GM18520 (cell line): ENCODE data around the gene EEF1AKMT2.
"Not testable (repeated sequence)": the region's sequence is repeated elsewhere in the genome, so short reads cannot be mapped to it uniquely, and the experiment has no call there.

Source experiments
- ATAC-seq: cut with Tn5 transposase; IDR thresholded peaks from one replicate; pipeline ENCODE4 v1.9.1; 2021; ENCODE audit not compliant: unreplicated experiment

EEF1AKMT2 gene

GRCh38 chr10:124756156-124756903 is 35.4 kb downstream of the EEF1AKMT2 start:
- no peak for ATAC-seq

DNA sequence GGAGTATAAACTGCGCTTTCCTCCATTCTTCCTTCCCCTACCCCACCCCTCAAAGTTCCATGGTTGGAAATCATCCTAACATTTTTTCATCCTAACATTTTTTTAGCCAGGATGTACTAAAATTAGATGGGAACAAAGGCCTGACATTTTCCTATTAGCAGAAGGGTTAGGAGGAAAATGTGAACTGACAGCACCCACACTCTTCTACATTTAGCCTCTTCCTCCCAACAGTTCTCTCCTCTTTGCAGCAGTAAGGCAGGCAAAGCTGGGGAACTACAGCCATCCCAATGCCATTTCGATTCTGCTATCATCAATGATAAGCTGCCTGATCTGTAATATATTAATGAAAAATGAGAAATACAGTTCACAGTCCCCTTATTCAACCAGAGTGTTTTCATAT is 36.1 kb downstream of the EEF1AKMT2 start:
- no peak for ATAC-seq

- ATAC-seq = no peak
These were observed 37.5 kb downstream of the EEF1AKMT2 start for GRCh38 chr10:124754227-124754626.

DNA sequence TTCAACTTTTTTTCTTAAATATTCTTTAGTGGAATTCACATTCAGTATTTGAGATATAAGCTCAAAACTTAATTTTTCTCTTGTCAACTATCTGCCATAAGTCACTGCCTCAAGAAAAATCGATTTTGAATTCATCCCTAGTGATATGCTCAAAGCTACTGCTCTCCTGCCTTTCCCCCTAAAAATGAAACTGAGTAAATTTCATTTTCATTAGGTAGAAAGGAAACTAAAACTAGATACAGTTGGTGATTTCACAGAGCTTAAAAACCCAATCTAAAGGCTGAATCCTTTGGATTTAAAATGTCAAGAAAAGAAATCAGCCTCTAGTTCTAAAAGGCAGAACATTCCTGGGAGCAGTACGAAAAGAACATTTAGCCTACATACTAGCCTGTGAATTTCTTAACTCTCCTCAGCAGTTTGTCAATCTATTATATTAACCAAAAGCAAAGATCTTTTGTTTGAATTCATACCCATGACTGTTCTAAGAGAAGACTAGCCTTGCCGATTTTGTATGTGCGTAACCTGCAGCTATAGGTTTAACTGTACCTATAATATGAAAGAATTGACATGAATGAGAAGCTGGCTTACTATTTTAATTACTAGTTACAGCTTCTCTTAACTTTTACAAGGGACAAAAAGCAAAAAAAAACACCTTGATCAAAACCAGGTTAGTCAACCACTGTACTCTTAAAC is 42.6 kb downstream of the EEF1AKMT2 start:
- ATAC-seq = no peak

DNA sequence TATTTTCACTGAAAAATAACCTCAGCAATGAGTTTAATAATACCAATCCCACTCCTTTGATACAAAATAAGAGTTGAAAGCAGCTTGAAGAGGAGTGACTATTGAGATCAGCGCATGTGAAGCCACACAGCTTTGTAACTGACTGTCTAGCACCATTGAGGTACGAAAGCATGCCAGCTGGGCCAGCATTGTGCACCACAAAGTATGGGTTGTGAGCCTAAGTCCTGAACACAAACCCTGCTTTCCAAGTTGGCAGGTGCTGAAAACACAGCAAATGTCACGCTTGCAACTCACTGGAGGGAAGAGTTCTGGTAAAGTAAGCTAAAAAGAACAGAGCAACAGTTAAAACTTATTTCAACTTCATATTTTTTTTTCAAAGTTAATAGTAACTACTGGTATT is 43.5 kb downstream of the EEF1AKMT2 start:
- ATAC-seq = no peak

- no peak for ATAC-seq
These were observed 43.9 kb downstream of the EEF1AKMT2 start for GRCh38 chr10:124747745-124748144.

DNA sequence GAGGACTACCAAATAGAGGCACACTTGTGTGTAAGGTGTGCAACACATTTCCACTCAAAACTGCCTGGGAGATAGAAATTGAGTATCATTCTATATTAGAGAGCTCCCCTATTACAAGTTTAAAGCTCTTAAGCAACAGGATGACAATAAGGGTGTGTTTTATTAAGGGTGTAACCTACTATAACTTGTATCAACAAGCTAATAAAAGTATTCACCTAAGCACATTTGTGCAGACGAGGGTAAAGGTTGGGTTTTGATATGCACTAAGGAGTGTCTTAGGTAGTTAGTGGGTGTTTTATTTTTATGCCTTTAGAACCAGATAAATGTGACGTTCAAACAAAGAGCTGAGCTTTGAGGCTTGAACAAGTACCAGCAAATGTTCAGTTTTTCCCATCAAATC is 44.7 kb downstream of the EEF1AKMT2 start:
- ATAC-seq = no peak

- ATAC-seq = not testable (repeated sequence)
These were observed 45.2 kb downstream of the EEF1AKMT2 start for GRCh38 chr10:124746447-124746846.

- no peak for ATAC-seq
These were observed 46.0 kb downstream of the EEF1AKMT2 start for GRCh38 chr10:124745673-124746072.

GRCh38 chr10:124745252-124745651 is 46.4 kb downstream of the EEF1AKMT2 start:
- ATAC-seq = no peak

GRCh38 chr10:124744102-124745050 is 47.3 kb downstream of the EEF1AKMT2 start, which contains the start of gene FAM53B:
Gene FAM53B (minus strand): TSS chr10:124744378. CDS start chr10:124706713, 37,665 bp downstream.
- peak; percentile 59 for ATAC-seq

- ATAC-seq = peak; percentile 12
These were observed 48.2 kb downstream of the EEF1AKMT2 start for GRCh38 chr10:124743191-124744101.

GRCh38 chr10:124742413-124743190 is 49.1 kb downstream of the EEF1AKMT2 start:
- no peak for ATAC-seq

GRCh38 chr10:124741922-124742412 is 49.7 kb downstream of the EEF1AKMT2 start:
- no peak for ATAC-seq

- ATAC-seq = peak; percentile 34
These were observed 50.3 kb downstream of the EEF1AKMT2 start for GRCh38 chr10:124741281-124741921.

DNA sequence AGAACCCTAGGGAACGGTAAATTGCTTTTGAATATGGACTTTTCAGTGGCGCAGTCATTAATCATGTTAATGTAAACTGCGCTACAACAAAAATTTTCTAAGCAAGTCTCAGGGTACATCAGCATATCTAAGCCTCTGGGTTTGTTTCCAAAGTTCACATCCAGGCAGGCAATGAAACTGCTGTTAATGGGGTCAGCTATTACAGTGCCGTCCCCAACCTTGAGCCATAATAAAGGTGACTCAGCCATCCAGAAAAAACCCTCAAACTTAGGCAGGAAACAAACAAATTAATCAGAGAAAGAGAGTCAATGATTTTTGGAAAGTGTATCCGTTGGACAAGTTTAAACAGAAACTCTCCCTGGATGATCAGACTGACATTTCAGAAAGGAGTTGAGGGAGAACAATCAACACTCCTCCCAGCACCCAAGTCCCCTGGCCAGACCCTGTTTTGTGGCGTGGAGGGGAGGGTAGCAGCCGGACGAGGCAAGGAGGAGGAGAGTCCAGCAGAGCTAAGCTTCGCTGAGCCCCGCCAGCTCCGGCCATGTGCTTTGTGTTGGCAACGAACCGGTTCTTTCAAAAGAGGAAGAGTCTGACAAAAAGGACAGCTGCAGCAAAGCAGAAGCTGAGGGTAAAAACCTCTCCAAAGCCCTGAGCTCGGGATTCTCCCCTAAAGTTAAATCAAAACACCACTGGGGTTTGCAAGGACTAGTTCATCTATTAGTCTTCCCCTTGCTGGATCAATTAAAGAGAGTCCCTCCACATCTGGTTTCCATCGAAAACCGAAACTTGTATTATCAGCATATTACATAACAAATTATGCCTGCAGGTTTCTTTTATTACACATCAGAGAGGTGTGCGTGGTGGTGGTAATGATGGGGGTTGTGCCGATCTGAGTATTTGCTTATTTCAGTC is 51.1 kb downstream of the EEF1AKMT2 start:
- ATAC-seq = peak; percentile 18

DNA sequence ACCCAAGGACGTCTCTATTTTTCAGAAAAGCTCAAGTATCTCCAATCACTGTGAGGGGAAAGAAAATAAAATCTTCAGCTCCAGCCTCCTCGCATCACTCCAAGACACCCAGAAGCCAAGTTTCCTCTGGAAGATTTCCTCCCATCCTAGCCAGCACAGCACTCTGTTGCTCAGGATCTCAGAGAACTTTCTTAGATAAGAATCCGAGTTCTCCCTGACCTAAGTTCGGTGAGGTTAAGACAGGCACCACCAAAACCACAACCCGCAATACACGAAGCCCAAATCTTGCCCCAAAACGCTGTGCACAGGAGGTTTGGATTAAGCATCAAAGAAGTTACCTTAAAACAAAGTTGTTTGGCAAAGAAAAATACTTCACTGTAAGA is 51.7 kb downstream of the EEF1AKMT2 start:
- ATAC-seq = no peak
